Thyroid gland (tissue), 4 donors: ENCODE results near the gene PPP5C. TPM values are rescaled to one million over a fixed set of nuclear protein-coding genes. Genes with fewer than 3 reads are reported as not detected.
"Not testable (repeated sequence)": the region's sequence is repeated elsewhere in the genome, so short reads cannot be mapped to it uniquely, and the experiment has no call there.

Experiments
- DNase-seq, 2 donors: peaks; one replicate each; pipeline ENCODE4 v3.0.0-alpha.2; 2019
- H3K27ac ChIP-seq, 3 donors: fragments of 200-600 bp; sonication (generic); 1 replicate in 2 of 3; 2 replicates in 1 of 3; pipeline ENCODE4 v1.5.1; 2016 to 2019; ENCODE audit warnings: mild to moderate bottlenecking in 1 of 3, moderate library complexity in 1 of 3
- H3K27me3 ChIP-seq: fragments of 200-600 bp; sonication (generic); one replicate; pipeline ENCODE4 v1.5.1; 2019
- H3K36me3 ChIP-seq, 2 donors: fragments of 200-600 bp; sonication (generic); one replicate each; pipeline ENCODE4 v1.5.1; 2016 to 2019
- H3K4me1 ChIP-seq, 2 donors: fragments of 200-600 bp; sonication (generic); one replicate each; pipeline ENCODE4 v1.5.1; 2017 to 2019
- H3K4me3 ChIP-seq, 3 donors: fragments of 200-600 bp; sonication (generic); replicated peaks in 1 of 3; 1 replicate in 2 of 3; 2 replicates in 1 of 3; pipeline ENCODE4 v1.5.1; 2016; ENCODE audit warnings: mild to moderate bottlenecking in 1 of 3
- H3K9me3 ChIP-seq: fragments of 200-600 bp; sonication (generic); one replicate; pipeline ENCODE4 v1.5.1; 2017
- POLR2A ChIP-seq, 2 donors: fragments of 450-650 bp; IDR thresholded peaks; one replicate each; pipeline ENCODE4 v1.6.1; 2017; ENCODE audit warnings: antibody characterized with exemption in 2 of 2, mild to moderate bottlenecking in 2 of 2, moderate library complexity in 1 of 2
- WGBS, 2 donors: methylation state at CpG; one replicate each; pipeline ENCODE4 v1.1.5; 2017; 5-methylcytosine and 5-hydroxymethylcytosine counted together
- intact Hi-C: fragments of 100-400 bp; cut with DNase I; formaldehyde crosslinking; loops from one replicate; pipeline ENCODE4 v1.15.1; 2023
- small RNA-seq: library from RNA; depleted of rRNA; stranded (forward); fragments of <200 nt; gene quantifications from one replicate; pipeline ENCODE3, GENCODE V24; 2016
- total RNA-seq, 4 donors: library from RNA; depleted of rRNA; stranded (reverse); fragments of >200 nt; gene quantifications; one replicate each; pipeline ENCODE4 v1.2.3, GENCODE V29; 2016
- TF ChIP-seq, protein P1 (sequence below), 6 experiments: fragments of 200-600 bp in 3 of 6; fragments of 450-650 bp in 3 of 6; sonication (generic) in 3 of 6; IDR thresholded peaks; one replicate each; pipeline ENCODE4 v1.5.1; 2016 to 2019; ENCODE audit warnings: antibody characterized with exemption in 6 of 6, mild to moderate bottlenecking in 2 of 6, inconsistent platforms in 1 of 6, moderate library complexity in 1 of 6

PPP5C gene
- total RNA-seq, 4 donors from 2014 or later: 63.3 to 112 (median 80.7) TPM

- WGBS, 2 donors: 46 to 47% methylated on average over 10 of the region's 10 CpGs
- H3K36me3 ChIP-seq: no peaks in the 10 kb centered on the region
- intact Hi-C loops: no loop called here
- no peaks in the 10 kb centered on the region for H3K9me3 ChIP-seq
- no peak overlapping the region for H3K4me3 ChIP-seq
- H3K27ac ChIP-seq: no peak overlapping the region
- no peak for TF ChIP-seq POLR2A (IDR thresholded peaks at IDR 0.05)
- TF ChIP-seq, protein P1, sequence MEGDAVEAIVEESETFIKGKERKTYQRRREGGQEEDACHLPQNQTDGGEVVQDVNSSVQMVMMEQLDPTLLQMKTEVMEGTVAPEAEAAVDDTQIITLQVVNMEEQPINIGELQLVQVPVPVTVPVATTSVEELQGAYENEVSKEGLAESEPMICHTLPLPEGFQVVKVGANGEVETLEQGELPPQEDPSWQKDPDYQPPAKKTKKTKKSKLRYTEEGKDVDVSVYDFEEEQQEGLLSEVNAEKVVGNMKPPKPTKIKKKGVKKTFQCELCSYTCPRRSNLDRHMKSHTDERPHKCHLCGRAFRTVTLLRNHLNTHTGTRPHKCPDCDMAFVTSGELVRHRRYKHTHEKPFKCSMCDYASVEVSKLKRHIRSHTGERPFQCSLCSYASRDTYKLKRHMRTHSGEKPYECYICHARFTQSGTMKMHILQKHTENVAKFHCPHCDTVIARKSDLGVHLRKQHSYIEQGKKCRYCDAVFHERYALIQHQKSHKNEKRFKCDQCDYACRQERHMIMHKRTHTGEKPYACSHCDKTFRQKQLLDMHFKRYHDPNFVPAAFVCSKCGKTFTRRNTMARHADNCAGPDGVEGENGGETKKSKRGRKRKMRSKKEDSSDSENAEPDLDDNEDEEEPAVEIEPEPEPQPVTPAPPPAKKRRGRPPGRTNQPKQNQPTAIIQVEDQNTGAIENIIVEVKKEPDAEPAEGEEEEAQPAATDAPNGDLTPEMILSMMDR (IDR thresholded peaks at IDR 0.05): no peak
- DNase-seq: no peak
- peaks cover 3 to 8% of the 10 kb centered on the region in 2 donors for H3K4me1 ChIP-seq
- H3K27me3 ChIP-seq: no peaks in the 10 kb centered on the region
These were observed 84.9 kb downstream of the PPP5C start for GRCh38 chr19:46431824-46432223.

- intact Hi-C loops: not testable (repeated sequence)
These were observed 86.6 kb downstream of the PPP5C start for GRCh38 chr19:46433470-46433869.

GRCh38 chr19:46435009-46435408, 88.1 kb downstream of the PPP5C start:
- no peak for DNase-seq
- Histone ChIP-seq H3K9me3 (no peaks in the 10 kb centered on the region), H3K4me1 (no peaks in the 10 kb centered on the region), H3K27me3 (no peaks in the 10 kb centered on the region), H3K4me3 (no peak overlapping the region), H3K27ac (no peak overlapping the region), H3K36me3 (no peaks in the 10 kb centered on the region)
- intact Hi-C loops: no loop called here
- WGBS, 2 donors: 47 to 49% methylated on average over 6 of the region's 6 CpGs
- no peak for TF ChIP-seq POLR2A (IDR thresholded peaks at IDR 0.05)
- TF ChIP-seq, protein P1 (IDR thresholded peaks at IDR 0.05): no peak

More at GRCh38 chr19:46433470-46433869, 86.6 kb downstream of the PPP5C start:
- not testable (repeated sequence) for H3K27ac ChIP-seq, H3K27me3 ChIP-seq, H3K4me1 ChIP-seq, H3K36me3 ChIP-seq, H3K9me3 ChIP-seq, DNase-seq, H3K4me3 ChIP-seq
- WGBS, 2 donors: 79 to 82% methylated on average over 7 of the region's 7 CpGs

DNA sequence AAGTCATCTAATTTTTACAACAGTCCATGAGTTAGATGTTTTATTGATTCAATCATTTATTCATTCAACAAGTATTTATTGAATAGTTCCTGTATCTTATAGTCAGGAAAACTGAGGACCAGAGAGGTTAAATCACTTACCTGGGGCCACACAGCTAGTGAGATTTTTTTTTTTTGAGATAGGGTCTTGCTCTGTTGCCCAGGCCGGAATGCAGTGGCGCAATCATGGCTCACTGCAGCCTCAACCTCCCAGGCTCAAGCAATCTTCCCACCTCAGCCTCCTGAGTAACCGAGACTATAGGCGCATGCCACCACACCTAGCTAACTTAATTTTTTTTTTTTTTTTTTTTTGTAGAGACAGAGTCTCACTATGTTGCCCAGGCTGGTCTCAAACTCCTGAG, 88.8 kb downstream of the PPP5C start:
- H3K4me3 ChIP-seq, H3K27me3 ChIP-seq, H3K4me1 ChIP-seq, DNase-seq, H3K36me3 ChIP-seq, H3K27ac ChIP-seq, intact Hi-C loops, H3K9me3 ChIP-seq: not testable (repeated sequence)
- 92 to 94% methylated on average over 4 of the region's 4 CpGs for WGBS, 2 donors

Small RNAs within 50 kb of the gene (small RNA-seq; reads per million reads assigned to genes)
- gene RNU6-924P: not detected

Other genes starting within 250 kb of the PPP5C start
- not detected for gene IGFL3, start 222.4 kb upstream of the PPP5C start, total RNA-seq
- not detected for gene IGFL2, start 198.8 kb upstream of the PPP5C start, total RNA-seq
- gene IGFL1, start 117.3 kb upstream of the PPP5C start, total RNA-seq: not detected
- gene HIF3A, start 50.0 kb upstream of the PPP5C start, total RNA-seq: 10 to 100 TPM; 49.1 to 88.3 (median 66.0) TPM
- 10 to 100 TPM; 16.8 to 34.9 (median 29.3) TPM for gene CCDC8, start 66.5 kb downstream of the PPP5C start, total RNA-seq
- under 1 TPM in 1 of 4 donors, not detected in 3; 0.11 TPM for gene PNMA8C, start 81.8 kb downstream of the PPP5C start, total RNA-seq
- gene PNMA8A, start 124.5 kb downstream of the PPP5C start, total RNA-seq: 10 to 100 TPM in 3 of 4 donors, 1 to 10 TPM in 1; 8.9 to 33.8 (median 19.5) TPM
- gene PNMA8B, start 148.8 kb downstream of the PPP5C start, total RNA-seq: 1 to 10 TPM; 1.3 to 1.5 (median 1.5) TPM